Breast epithelium (tissue), 3 donors: Measurements from ENCODE around the gene CLMP.

Source experiments
- POLR2AphosphoS5 ChIP-seq, 3 donors: sonication (generic); formaldehyde crosslinking; IDR thresholded peaks; one replicate each; pipeline ENCODE4 v1.6.1; 2017; ENCODE audit warnings: antibody characterized with exemption in 3 of 3
- TF ChIP-seq, protein P1 (sequence below), 3 donors: fragments of 450-650 bp; IDR thresholded peaks; one replicate each; pipeline ENCODE4 v1.5.1; 2016 to 2017; ENCODE audit warnings: antibody characterized with exemption in 3 of 3, mild to moderate bottlenecking in 3 of 3, moderate library complexity in 3 of 3

- TF ChIP-seq, protein P1, sequence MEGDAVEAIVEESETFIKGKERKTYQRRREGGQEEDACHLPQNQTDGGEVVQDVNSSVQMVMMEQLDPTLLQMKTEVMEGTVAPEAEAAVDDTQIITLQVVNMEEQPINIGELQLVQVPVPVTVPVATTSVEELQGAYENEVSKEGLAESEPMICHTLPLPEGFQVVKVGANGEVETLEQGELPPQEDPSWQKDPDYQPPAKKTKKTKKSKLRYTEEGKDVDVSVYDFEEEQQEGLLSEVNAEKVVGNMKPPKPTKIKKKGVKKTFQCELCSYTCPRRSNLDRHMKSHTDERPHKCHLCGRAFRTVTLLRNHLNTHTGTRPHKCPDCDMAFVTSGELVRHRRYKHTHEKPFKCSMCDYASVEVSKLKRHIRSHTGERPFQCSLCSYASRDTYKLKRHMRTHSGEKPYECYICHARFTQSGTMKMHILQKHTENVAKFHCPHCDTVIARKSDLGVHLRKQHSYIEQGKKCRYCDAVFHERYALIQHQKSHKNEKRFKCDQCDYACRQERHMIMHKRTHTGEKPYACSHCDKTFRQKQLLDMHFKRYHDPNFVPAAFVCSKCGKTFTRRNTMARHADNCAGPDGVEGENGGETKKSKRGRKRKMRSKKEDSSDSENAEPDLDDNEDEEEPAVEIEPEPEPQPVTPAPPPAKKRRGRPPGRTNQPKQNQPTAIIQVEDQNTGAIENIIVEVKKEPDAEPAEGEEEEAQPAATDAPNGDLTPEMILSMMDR (IDR thresholded peaks at IDR 0.05) = no peak
- TF ChIP-seq POLR2AphosphoS5 (IDR thresholded peaks at IDR 0.05) = no peak
Observed at GRCh38 chr11:123143921-123144320, 51.1 kb downstream of the CLMP start.
